HG02852 (cell line): Measurements from ENCODE around the gene GULP1.
"Not testable (repeated sequence)": the region's sequence is repeated elsewhere in the genome, so short reads cannot be mapped to it uniquely, and the experiment has no call there.

Experiments used
- ATAC-seq: cut with Tn5 transposase; IDR thresholded peaks from one replicate; pipeline ENCODE4 v1.9.1; 2021; ENCODE audit warnings: mild to moderate bottlenecking, moderate library complexity; ENCODE audit not compliant: unreplicated experiment

The GULP1 gene

GRCh38 chr2:188523919-188524318 is 232.2 kb downstream of the GULP1 start:
- ATAC-seq: no peak

DNA sequence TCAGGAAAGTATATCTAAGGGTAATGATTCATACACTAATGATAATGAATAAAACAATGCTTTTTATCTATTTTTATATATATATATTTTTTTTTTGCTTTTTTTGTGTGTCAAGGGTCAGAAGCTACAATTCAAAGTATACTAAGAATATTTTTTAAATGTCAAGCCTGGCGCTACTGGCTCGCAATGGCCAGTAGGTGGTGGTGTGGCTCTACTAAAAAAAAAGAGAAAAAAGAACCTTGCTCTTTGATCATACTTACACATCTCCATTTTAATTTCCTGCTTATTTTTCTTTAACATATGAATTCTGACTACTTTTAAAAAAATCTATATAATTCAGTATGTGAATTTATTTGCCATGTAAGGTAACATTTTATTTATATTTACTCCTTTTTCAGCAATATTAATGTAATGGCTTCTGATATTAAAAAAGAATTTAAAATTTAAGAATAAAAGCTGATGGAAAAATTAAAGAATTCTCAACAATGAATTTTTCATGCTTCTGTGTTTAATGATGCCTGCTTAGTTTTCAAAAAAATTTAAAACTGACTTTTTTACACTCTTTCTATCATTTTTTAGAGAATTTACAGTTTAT is 232.9 kb downstream of the GULP1 start:
- peak; percentile 79 for ATAC-seq

DNA sequence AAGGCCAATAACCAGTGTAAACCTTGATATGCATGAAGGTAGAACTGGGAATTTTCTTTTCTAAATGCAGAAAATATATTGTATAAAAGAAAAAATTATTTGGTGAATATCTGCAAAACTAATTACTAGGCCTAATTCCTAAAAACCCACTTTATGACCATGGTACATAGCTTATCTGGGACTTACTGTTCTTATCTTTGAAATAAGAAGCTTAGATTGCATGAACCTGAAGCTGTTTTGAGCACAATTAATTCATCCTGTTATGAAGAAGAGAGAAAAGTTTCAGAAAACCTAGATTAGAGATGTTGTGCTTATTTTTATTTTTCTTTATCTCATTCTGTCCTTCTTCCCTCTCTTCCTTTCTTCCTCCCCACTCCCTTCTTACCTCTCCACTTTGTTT is 235.0 kb downstream of the GULP1 start:
- no peak for ATAC-seq

- no peak for ATAC-seq
Measured at GRCh38 chr2:188527141-188527540, 235.5 kb downstream of the GULP1 start.

DNA sequence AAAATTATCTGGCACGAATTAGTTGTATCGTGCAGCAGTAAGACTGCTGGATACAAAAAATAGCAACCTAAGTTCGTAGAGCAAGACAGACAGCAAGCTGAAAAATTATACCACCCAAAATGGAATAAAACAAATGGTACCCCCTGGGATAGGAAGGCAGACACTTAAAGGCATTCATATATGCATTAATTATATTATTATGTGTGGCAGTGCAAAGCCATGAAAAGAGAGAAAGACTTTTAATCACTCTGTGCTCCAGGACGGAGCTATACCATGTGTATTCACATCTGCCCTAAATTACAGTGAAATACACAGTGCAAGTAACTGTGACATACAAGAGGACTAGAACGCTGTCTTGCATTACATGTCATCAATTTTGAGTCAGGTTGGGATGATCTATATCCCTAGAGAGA is 235.9 kb downstream of the GULP1 start:
- ATAC-seq: no peak

DNA sequence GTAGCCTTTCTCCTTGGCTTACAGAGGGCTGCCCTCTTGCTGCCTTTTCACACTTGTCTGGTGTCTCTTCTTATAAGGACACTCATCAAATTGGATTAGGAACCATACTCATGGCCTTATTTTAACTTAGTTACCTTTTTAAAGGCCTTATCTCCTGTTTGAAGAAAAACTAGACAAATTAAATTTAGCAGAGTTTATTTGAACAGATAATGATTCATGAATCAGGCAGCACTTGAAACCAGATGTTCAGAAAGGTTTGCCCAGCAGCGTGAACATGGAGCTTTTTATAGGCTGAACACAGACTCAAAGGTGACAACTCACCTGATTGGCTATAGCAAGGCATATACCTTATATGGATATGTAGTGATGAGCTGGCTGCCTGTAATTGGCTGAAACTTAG is 238.0 kb downstream of the GULP1 start:
- ATAC-seq: no peak

DNA sequence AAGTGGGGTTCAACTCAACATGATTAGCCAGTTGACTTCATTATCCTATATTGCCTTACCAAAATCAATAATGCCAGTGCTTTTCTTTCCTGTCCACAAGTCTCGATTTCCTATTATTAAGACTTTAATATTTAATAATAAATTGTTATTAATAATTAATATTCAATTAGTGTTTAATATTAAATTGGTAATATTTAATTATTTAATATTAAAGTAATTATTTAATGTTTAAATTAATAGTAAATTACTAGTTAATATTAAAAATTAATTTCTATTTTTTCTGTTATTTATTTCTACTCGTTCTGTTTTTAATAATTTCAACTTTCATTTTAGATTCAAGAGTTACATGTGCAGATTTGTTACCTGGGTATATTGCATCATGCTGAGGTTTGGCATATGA is 243.2 kb downstream of the GULP1 start:
- ATAC-seq: no peak

DNA sequence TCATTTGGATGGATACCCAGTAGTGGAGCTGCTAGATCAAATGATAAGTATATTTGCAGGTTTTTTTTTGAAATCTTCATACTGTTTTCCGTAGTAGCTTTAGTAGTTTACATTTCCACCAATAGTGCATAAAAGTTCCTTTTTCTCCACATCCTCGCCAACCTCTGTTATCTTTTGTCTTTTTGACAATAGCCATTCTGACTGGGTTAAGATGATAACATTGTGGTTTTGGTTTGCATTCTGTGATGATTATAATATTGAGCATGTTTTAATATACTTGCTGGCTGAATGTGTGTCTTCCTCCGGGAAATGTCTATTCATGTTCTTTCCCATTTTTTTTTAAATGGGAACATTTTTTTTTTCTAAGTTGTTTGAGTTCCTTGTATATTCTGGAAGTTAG is 260.0 kb downstream of the GULP1 start:
- no peak for ATAC-seq

DNA sequence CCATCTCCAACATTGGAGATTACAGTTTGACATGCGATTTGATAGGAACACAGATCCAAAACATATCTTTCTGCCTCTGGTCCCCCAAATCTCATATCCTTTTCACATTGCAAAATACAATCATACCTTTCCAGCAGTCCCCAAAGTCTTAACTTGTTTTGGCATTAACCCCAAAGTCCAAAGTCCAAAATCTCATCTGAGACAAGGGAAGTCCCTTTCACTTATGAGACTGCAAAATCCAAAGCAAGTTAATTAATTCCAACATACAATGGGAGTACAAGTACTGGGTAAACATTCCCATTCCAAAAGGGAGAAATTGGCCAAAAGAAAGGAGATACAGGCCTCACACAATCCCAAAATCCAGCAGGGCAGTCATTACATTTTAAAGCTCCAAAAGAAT is 265.4 kb downstream of the GULP1 start:
- ATAC-seq: no peak

GRCh38 chr2:188559455-188559854 is 267.8 kb downstream of the GULP1 start:
- not testable (repeated sequence) for ATAC-seq

- ATAC-seq: no peak
Measured at GRCh38 chr2:188561473-188561979, 269.9 kb downstream of the GULP1 start.

DNA sequence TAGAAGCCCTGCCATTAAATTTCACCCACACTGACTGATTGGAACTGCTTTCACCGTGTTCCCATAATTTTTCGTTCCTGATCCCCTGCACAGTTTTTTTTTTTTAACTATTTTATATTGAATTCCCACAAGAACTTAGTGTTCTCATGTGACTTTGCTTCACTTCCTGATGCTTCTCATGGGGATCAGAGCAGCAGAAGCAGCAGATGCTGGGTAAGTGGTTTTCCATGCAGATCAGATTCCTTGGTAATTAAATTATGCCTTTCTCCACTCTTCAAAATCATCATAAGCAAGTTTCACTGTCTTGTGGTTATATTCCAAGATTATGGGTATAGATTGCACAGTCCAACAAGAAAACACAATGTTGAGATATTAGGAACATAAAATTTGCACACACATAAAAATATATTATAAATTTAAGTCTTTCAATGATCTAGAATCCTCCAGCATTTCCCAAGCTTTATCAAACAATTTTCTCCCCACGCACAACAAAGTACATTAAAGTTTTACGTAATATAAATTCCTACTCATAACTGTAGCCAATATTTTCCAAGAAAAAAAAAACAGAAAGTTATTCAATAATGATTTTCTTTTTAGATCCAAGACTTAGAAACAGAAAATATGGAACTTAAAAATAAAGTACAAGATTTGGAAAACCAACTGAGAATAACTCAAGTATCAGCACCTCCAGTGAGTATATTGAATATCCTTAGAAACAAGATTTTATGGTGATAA is 277.9 kb downstream of the GULP1 start:
- ATAC-seq: no peak

GRCh38 chr2:188570370-188570769 is 278.7 kb downstream of the GULP1 start:
- ATAC-seq: no peak

DNA sequence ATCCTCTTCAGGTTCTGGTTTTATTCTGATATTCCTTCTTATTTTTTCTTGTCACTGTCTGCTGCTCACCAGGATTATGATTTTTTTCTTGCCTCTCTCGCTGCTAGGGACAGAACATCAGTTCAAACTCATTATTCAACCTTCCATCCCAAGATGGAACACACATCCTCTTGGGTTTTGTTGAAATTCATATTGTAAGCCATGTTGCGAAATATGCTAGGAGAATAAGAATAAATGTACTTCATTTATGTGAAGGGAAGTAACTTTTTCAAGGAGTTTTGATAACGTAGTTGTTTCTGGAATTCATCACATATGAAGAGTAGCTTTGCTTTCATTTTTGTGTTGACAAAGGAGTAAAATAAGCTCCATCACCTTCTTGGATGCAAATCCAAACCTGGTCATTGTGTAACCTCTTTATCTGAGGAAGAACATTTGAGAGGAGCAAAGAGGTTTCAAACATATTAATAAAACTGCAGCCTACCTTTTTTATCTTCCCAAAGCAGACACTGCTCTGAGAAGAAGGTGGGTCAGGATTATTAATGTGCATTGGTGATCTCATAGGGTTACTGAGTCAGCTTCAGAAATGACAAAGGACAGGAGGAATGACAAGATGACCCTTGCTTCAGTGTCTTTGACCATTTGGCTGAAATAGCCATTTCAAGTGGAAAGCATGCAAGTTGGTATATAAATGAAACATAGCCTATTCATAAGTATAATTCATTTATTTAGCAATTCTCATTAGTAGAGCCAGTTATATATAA is 280.0 kb downstream of the GULP1 start:
- ATAC-seq: no peak

DNA sequence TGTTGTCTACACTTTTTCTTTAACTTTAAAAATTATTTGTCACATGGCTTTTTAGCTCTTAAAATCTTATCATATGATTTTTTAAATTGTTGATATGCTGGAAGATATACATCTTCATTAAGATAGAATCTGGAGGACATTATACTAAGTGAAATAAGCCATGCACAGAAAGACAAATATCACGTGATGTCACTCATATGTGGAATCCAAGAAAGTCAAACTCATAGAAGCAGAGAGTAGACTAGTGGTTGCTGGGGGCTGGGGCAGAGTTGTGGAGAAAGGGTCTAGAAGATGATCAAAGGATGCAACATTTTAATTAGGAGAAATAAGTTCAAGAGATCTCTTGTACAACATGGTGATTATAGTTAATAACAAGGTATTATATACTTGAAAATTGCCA is 280.9 kb downstream of the GULP1 start:
- ATAC-seq: no peak

GRCh38 chr2:188573453-188573852 is 281.8 kb downstream of the GULP1 start:
- ATAC-seq: no peak

GRCh38 chr2:188576006-188576405 is 284.3 kb downstream of the GULP1 start:
- ATAC-seq: no peak

DNA sequence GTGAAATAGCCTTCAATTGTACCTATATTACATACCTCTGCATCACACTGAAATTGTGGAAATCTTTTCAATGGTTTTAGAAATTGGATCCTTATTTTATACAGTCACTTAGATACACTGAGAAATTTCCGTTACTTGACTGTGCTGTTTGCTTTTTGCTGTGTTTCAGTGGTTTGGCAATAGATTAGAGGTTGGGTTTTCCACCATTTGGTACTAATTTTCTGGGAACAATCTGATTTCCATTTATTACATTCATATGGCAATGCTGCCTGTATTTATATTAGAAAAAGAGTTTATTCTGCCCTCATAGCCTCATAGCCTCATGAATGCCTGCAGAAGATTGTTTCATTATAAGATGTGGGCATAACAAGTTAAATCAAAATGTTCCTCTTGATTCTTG is 285.0 kb downstream of the GULP1 start:
- no peak for ATAC-seq

- ATAC-seq: no peak
Measured at GRCh38 chr2:188577231-188577630, 285.6 kb downstream of the GULP1 start.

DNA sequence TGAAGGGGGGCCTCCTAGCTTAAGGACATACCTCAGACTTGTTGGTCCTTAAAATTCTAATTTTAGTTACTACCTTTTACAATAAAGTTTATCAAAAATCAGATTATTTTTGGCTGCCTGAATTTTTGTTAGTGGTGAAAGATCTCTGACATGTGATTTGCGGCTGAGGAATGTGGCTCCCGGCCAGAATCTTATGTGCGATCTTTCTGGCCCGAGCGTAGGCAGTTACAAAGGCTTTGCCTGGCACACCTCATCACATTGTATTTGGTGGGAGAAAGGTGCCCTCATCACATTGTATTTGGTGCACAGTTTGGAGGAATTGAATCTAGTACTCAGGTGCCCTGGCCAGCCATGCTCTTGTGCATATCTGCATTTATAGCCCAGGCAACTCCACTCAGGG is 289.1 kb downstream of the GULP1 start:
- ATAC-seq: no peak

DNA sequence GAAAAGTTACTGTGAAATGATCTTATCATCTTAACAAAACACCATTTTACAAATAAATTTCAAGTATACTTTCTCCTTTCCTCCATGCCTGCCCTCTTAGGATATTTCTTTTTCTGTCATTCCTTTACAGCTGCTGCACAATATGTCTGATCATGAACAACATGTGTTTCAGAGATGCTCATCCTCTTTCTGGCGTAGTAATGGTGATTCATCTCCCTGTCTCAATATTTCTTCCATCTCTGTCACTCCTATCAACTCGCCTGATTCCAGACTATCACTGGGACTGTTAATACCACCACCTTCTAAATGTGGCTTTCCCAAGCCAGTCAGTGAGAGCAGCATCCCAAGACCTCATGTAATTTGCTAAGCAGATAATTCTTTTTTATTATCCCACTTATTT is 290.5 kb downstream of the GULP1 start:
- no peak for ATAC-seq

DNA sequence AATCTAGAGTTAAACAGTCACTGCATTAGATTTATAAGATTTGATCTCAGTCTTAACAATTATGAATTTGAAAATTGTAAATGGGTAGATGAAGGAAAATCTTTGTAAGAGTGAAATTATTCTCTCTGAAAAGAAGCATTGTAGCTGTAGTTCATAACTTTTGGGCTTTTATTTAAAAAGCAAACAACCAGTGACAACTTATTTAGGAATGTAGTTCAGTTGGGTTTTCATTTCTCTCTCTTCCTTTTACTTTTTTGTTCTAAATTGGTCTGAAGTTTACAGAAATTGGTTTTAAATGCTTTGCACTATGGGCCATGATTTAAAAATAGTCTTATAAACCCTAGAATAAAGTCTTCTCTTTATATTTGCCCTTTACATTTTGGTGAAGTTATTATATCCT is 296.6 kb downstream of the GULP1 start:
- no peak for ATAC-seq
